K562 (cell line): ENCODE measurements around the gene SORCS2. TPM values are rescaled to one million over a fixed set of nuclear protein-coding genes. Genes with fewer than 3 reads are reported as not detected.

Experiments
- ATAC-seq: fragments of 200-7000 bp; cut with Tn5 transposase; 3 replicates; pipeline ENCODE4 v1.9.1; 2020; ENCODE audit warnings: moderate library complexity
- BruUV-seq: library from RNA; stranded (reverse); fragments of 400-500 nt; replicated peaks from 2 replicates; lab custom pipeline; 2021; lab: Mats Ljungman, UMichigan
- CTCF ChIA-PET: fragments of 300-600 bp; formaldehyde crosslinking; extraction: SDS; loops from one replicate; lab custom pipeline; 2021; ENCODE audit warnings: low intra/inter-chr PET ratio; lab: Yijun Ruan, JAX
- POLR2A ChIA-PET: fragments of 300-600, 350-650 bp; sonication (Branson Sonifier 250); formaldehyde crosslinking; extraction: SDS; loops from one replicate; lab custom pipeline; 2021; ENCODE audit warnings: antibody characterized with exemption, inconsistent platforms; lab: Yijun Ruan, JAX
- DNase-seq, 4 experiments: peaks; one replicate each; pipeline versions ENCODE4 v3.0.0 to v3.0.0-alpha.2; 2011 to 2018; ENCODE audit warnings: low spot score in 3 of 4, mixed read lengths in 3 of 4; ENCODE audit errors: extremely low read depth in 1 of 4
- FAIRE-seq: peaks from 2 replicates; lab custom pipeline; 2011; peaks lifted over from hg19 to GRCh38; lab: Jason Lieb, UNC
- H2AFZ ChIP-seq: 2 replicates; pipeline ENCODE4 v1.6.0; 2011; ENCODE audit warnings: low read depth, low read length, control low read depth, inconsistent platforms
- H3K27ac ChIP-seq: fragments of 200-600 bp; 3 replicates; pipeline ENCODE4 v1.8.0; 2011; ENCODE audit warnings: low read depth, mild to moderate bottlenecking, control low read depth, inconsistent platforms, low read length, moderate library complexity, mixed read lengths; ENCODE audit errors: extremely low read depth
- H3K27me3 ChIP-seq, 2 experiments: fragments of 300-600 bp in 1 of 2; 2 replicates in 1 of 2; 3 replicates in 1 of 2; pipeline versions ENCODE4 v1.6.0 to v1.8.0; 2011; ENCODE audit warnings: inconsistent platforms in 2 of 2, low read length in 2 of 2, mild to moderate bottlenecking in 1 of 2, mixed read lengths in 1 of 2, moderate library complexity in 1 of 2; ENCODE audit not compliant: control insufficient read depth in 2 of 2, insufficient read depth in 2 of 2
- H3K36me3 ChIP-seq: fragments of 300-600 bp; 3 replicates; pipeline ENCODE4 v1.8.0; 2011; ENCODE audit warnings: mild to moderate bottlenecking, low read length, inconsistent platforms; ENCODE audit not compliant: control insufficient read depth, insufficient read depth
- H3K4me1 ChIP-seq, 2 experiments: fragments of 200-600 bp in 1 of 2; replicated peaks in 1 of 2; 2 replicates in 1 of 2; 3 replicates in 1 of 2; pipeline versions ENCODE4 v1.5.1 to v1.8.0; 2011; ENCODE audit warnings: inconsistent platforms in 2 of 2, low read length in 2 of 2, mild to moderate bottlenecking in 1 of 2, mixed read lengths in 1 of 2, moderate library complexity in 1 of 2; ENCODE audit not compliant: control insufficient read depth in 2 of 2, insufficient read depth in 2 of 2
- H3K4me2 ChIP-seq: 2 replicates; pipeline ENCODE4 v1.6.1; 2011; ENCODE audit warnings: low read length, control low read depth, inconsistent platforms, mixed read lengths; ENCODE audit not compliant: insufficient read depth
- H3K4me3 ChIP-seq: fragments of 200-600 bp; sonication (generic), shearing (Covaris generic); 2 replicates; pipeline ENCODE4 v1.5.1; 2016; ENCODE audit warnings: control low read depth, inconsistent platforms
- H3K79me2 ChIP-seq: fragments of 200-600 bp; 3 replicates; pipeline ENCODE4 v1.8.0; 2011; ENCODE audit warnings: low read length, inconsistent platforms; ENCODE audit not compliant: control insufficient read depth, insufficient read depth
- H3K9ac ChIP-seq, 2 experiments: 2 replicates each; pipeline versions ENCODE4 v1.6.0 to v1.6.1; 2011; ENCODE audit warnings: low read depth in 2 of 2, low read length in 2 of 2, control low read depth in 1 of 2, inconsistent platforms in 1 of 2, mild to moderate bottlenecking in 1 of 2, mixed read lengths in 1 of 2; ENCODE audit not compliant: insufficient read depth in 1 of 2
- H3K9me1 ChIP-seq: one replicate; pipeline ENCODE4 v1.6.0; 2011; ENCODE audit warnings: inconsistent platforms, mild to moderate bottlenecking, low read length, moderate library complexity; ENCODE audit not compliant: control insufficient read depth, insufficient read depth
- H3K9me3 ChIP-seq: replicated peaks from 2 replicates; pipeline ENCODE4 v1.5.1; 2011; ENCODE audit warnings: low read depth, low read length, inconsistent platforms; ENCODE audit not compliant: control insufficient read depth, insufficient read depth
- H4K20me1 ChIP-seq: replicated peaks from 2 replicates; pipeline ENCODE4 v1.6.1; 2011; ENCODE audit warnings: low read length, inconsistent platforms, mixed read lengths; ENCODE audit not compliant: control insufficient read depth, insufficient read depth
- DIDO1 ChIP-seq: fragments of 450-650 bp; IDR thresholded peaks from 2 replicates; pipeline ENCODE4 v1.6.1; 2016; ENCODE audit warnings: low read depth, missing biosample characterization, missing genetic modification characterization
- ETV6 ChIP-seq, 3 experiments: fragments of 150-350 bp in 1 of 3; sonication (generic) in 1 of 3; formaldehyde crosslinking in 1 of 3; IDR thresholded peaks; 2 replicates each; pipeline versions ENCODE4 v1.6.1 to v1.8.0; 2014 to 2022; ENCODE audit warnings: borderline replicate concordance in 2 of 3, low read depth in 2 of 3, antibody characterized with exemption in 1 of 3, low read length in 1 of 3, mild to moderate bottlenecking in 1 of 3, missing genetic modification reagents in 1 of 3
- GATA2 ChIP-seq: sonication (generic); formaldehyde crosslinking; IDR thresholded peaks from 2 replicates; pipeline ENCODE4 v1.4.0; 2020; ENCODE audit warnings: mild to moderate bottlenecking, missing genetic modification reagents
- HDAC8 ChIP-seq: fragments of 450-650 bp; IDR thresholded peaks from 2 replicates; pipeline ENCODE4 v1.6.1; 2016; ENCODE audit warnings: mild to moderate bottlenecking, missing genetic modification characterization, moderate library complexity, missing compliant biosample characterization
- MIER1 ChIP-seq: fragments of 450-650 bp; IDR thresholded peaks from 2 replicates; pipeline ENCODE4 v1.6.1; 2016; ENCODE audit warnings: antibody characterized with exemption, mild to moderate bottlenecking, low read depth
- PHF21A ChIP-seq: fragments of 450-650 bp; IDR thresholded peaks from 2 replicates; pipeline ENCODE4 v1.6.1; 2017; ENCODE audit warnings: low read depth, borderline replicate concordance
- PHTF2 ChIP-seq: fragments of 250-450 bp; sonication (Bioruptor Pico); IDR thresholded peaks from 2 replicates; pipeline ENCODE4 v1.5.0; 2021; ENCODE audit warnings: mild to moderate bottlenecking
- SREBF2 ChIP-seq: sonication (generic); formaldehyde crosslinking; IDR thresholded peaks from 2 replicates; pipeline ENCODE4 v1.4.0; 2020; ENCODE audit warnings: mild to moderate bottlenecking, missing genetic modification reagents
- TEAD4 ChIP-seq, 2 experiments: sonication (generic) in 1 of 2; formaldehyde crosslinking in 1 of 2; IDR thresholded peaks; 2 replicates each; pipeline versions ENCODE4 v1.6.1 to v1.8.0; 2012 to 2022; ENCODE audit warnings: borderline replicate concordance in 1 of 2, inconsistent platforms in 1 of 2, low read length in 1 of 2, mild to moderate bottlenecking in 1 of 2, missing genetic modification reagents in 1 of 2
- YY1 ChIP-seq, 3 experiments: IDR thresholded peaks; 2 replicates each; pipeline ENCODE4 v1.6.1; 2011; ENCODE audit warnings: low read length in 2 of 3, mild to moderate bottlenecking in 2 of 3, moderate library complexity in 2 of 3, borderline replicate concordance in 1 of 3, control low read depth in 1 of 3, low read depth in 1 of 3; ENCODE audit not compliant: insufficient read depth in 3 of 3, insufficient replicate concordance in 2 of 3, control insufficient read depth in 1 of 3, insufficient read length in 1 of 3; ENCODE audit errors: extremely low read depth in 1 of 3
- ZC3H11A ChIP-seq: IDR thresholded peaks from 2 replicates; pipeline ENCODE4 v1.6.1; 2012; ENCODE audit warnings: low read depth, low read length, improper control_type of control experiment
- ZNF175 ChIP-seq: fragments of 200-800 bp; sonication (Bioruptor generic); IDR thresholded peaks from 2 replicates; pipeline ENCODE4 v1.6.1; 2016; ENCODE audit warnings: low read depth, mild to moderate bottlenecking, missing genetic modification characterization, missing compliant biosample characterization
- ZNF197 ChIP-seq: fragments of 200-800 bp; sonication (Bioruptor generic); IDR thresholded peaks from 2 replicates; pipeline ENCODE4 v1.6.1; 2016; ENCODE audit warnings: low read depth, missing genetic modification characterization, missing compliant biosample characterization
- ZNF766 ChIP-seq: fragments of 200-800 bp; sonication (Bioruptor generic); conservative IDR thresholded peaks from 2 replicates; pipeline ENCODE4 v1.6.1; 2016; ENCODE audit warnings: missing genetic modification characterization, missing compliant biosample characterization
- ZNF785 ChIP-seq: fragments of 250-450 bp; sonication (Bioruptor Pico); IDR thresholded peaks from 2 replicates; pipeline ENCODE4 v1.4.0; 2020; ENCODE audit warnings: mild to moderate bottlenecking
- ZNF79 ChIP-seq: fragments of 250-450 bp; sonication (Bioruptor Pico); IDR thresholded peaks from 2 replicates; pipeline ENCODE4 v1.4.0; 2020; ENCODE audit warnings: low read depth, mild to moderate bottlenecking, moderate library complexity
- ZZZ3 ChIP-seq: fragments of 450-650 bp; IDR thresholded peaks from 2 replicates; pipeline ENCODE4 v1.6.1; 2016; ENCODE audit warnings: antibody characterized with exemption, mild to moderate bottlenecking, moderate library complexity
- WGBS: fragments of 100-300 bp; shearing (Covaris generic); methylation state at CpG from one replicate; pipeline ENCODE4 v1.1.6; 2016; ENCODE audit warnings: low coverage, mixed read lengths; ENCODE audit not compliant: insufficient coverage; ENCODE audit errors: missing lambda C conversion rate; 5-methylcytosine and 5-hydroxymethylcytosine counted together
- in situ Hi-C: fragments of 300-500 bp; cut with MboI; formaldehyde crosslinking; loops from 4 replicates; pipeline ENCODE4 v1.15.0; 2018; ENCODE audit warnings: inconsistent platforms, mixed read lengths
- intact Hi-C: fragments of 100-400 bp; cut with micrococcal nuclease; formaldehyde crosslinking; loops from 2 replicates; pipeline ENCODE4 v1.14.2; 2022
- polyA plus RNA-seq, 8 experiments: library from polyadenylated mRNA; depleted of rRNA in 4 of 8; stranded (reverse) in 5 of 8; unstranded in 3 of 8; fragments of >200 nt; fragmentation: Nextera tagmentation in 2 of 8; fragmentation: Illumina TruSeq in 1 of 8; extraction: Ambion mirVana in 2 of 8; extraction: Trizol in 1 of 8; gene quantifications; 2 replicates each; pipeline versions ENCODE4 v1.2.1 to v1.2.3, GENCODE V29; 2011 to 2014; ENCODE audit warnings: inconsistent platforms in 1 of 8, missing spikeins in 1 of 8
- total RNA-seq, 7 experiments: library from RNA; depleted of rRNA in 6 of 7; stranded (reverse); fragments of >200 nt in 6 of 7; fragmentation: Illumina TruSeq in 2 of 7; extraction: Trizol in 2 of 7; gene quantifications; 2 replicates each; pipeline versions ENCODE4 v1.2.1 to v1.2.3, GENCODE V29; 2011 to 2021; ENCODE audit warnings: low replicate concordance in 1 of 7
- TF ChIP-seq, protein P1 (sequence below): fragments of 250-450 bp; sonication (Bioruptor Pico); IDR thresholded peaks from 2 replicates; pipeline ENCODE4 v1.5.0; 2021
- TF ChIP-seq, protein P2 (sequence below): sonication (generic); formaldehyde crosslinking; IDR thresholded peaks from 2 replicates; pipeline ENCODE4 v1.9.0; 2022; ENCODE audit warnings: mild to moderate bottlenecking, missing genetic modification reagents
- TF ChIP-seq, protein P3 (sequence below): sonication (generic); formaldehyde crosslinking; IDR thresholded peaks from 2 replicates; pipeline ENCODE4 v1.8.0; 2022; ENCODE audit warnings: mild to moderate bottlenecking, missing genetic modification reagents

The SORCS2 gene
- total and polyA plus RNA-seq, 9 of the 15 experiments (the other 6 are each of a cell fraction or from before 2014, with no cell fraction given), result not detected

DNA sequence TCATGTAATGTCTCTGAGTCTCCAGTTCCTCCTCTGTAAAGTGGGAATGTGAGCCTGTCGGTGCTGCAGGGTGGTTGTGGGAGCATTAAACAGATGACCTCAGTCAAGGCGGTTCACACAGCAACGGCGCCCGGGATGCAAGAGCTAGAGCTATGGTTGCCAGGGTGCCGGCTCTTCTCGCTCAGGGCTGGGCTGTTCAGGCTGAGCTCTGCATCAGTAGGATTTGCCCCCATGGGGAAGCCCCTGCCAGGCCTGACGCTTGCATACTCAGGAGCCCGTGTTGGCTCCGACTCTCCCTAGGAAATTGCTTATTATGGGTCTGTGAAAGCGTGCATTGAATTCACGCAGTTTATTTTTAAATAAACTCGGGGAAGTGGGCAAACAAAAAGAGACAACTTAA is 175.1 kb downstream of the SORCS2 start:
- peaks cover 14 to 43% of the 10 kb centered on the region in 2 experiments; a peak in 4 of 5 replicates for H3K27me3 ChIP-seq
- in situ Hi-C loops, result no loop called here

More for the DNA sequence above, 175.1 kb downstream of the SORCS2 start:
- ATAC-seq (no peak), DNase-seq (no peak), FAIRE-seq (no peak)
- intact Hi-C loops, result no loop called here
- Histone ChIP-seq H2AFZ (no peak overlapping the region), H3K9me3 (no peaks in the 10 kb centered on the region; the same call in 1 of the 2 replicates), H3K27ac (no peak overlapping the region), H4K20me1 (peaks cover 6% of the 10 kb centered on the region), H3K9me1 (no peaks in the 10 kb centered on the region), H3K4me2 (no peak overlapping the region), H3K36me3 (no peaks in the 10 kb centered on the region), H3K79me2 (no peaks in the 10 kb centered on the region), H3K4me3 (no peak overlapping the region), H3K9ac (no peak overlapping the region), H3K4me1 (no peaks in the 10 kb centered on the region)
- POLR2A ChIA-PET, result interaction anchor here (0.6 to 0.8 kb wide), 2 partner anchors 229 to 1144 kb away, joined by 3 read pairs; no protein-coding TSS in a partner anchor
- CTCF ChIA-PET, result no interaction called here
- TF ChIP-seq ZNF197, result no peak
- TF ChIP-seq YY1 (IDR thresholded peaks at IDR 0.05; ENCODE audit: borderline replicate concordance in 1 of 3, control insufficient read depth in 1 of 3, extremely low read depth in 1 of 3, insufficient read depth in 3 of 3, insufficient read length in 1 of 3, insufficient replicate concordance in 2 of 3, low read depth in 1 of 3, low read length in 2 of 3), result no peak
- TF ChIP-seq PHF21A, result no peak
- no peak for TF ChIP-seq ZC3H11A
- TF ChIP-seq DIDO1 (tag), result no peak
- TF ChIP-seq ZNF175 (CRISPR knock-in tag), result no peak
- TF ChIP-seq TEAD4 (IDR thresholded peaks at IDR 0.05; ENCODE audit: low read length), result no peak
- TF ChIP-seq TEAD4 (CRISPR knock-in tag; IDR thresholded peaks at IDR 0.05; ENCODE audit: borderline replicate concordance), result no peak
- no peak for TF ChIP-seq ZZZ3
- no peak for TF ChIP-seq MIER1
- TF ChIP-seq, protein P1, sequence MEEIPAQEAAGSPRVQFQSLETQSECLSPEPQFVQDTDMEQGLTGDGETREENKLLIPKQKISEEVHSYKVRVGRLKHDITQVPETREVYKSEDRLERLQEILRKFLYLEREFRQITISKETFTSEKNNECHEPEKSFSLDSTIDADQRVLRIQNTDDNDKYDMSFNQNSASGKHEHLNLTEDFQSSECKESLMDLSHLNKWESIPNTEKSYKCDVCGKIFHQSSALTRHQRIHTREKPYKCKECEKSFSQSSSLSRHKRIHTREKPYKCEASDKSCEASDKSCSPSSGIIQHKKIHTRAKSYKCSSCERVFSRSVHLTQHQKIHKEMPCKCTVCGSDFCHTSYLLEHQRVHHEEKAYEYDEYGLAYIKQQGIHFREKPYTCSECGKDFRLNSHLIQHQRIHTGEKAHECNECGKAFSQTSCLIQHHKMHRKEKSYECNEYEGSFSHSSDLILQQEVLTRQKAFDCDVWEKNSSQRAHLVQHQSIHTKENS (CRISPR knock-in tag), result no peak
- TF ChIP-seq HDAC8 (tag), result no peak
- no peak for TF ChIP-seq ETV6 (IDR thresholded peaks at IDR 0.05; ENCODE audit: borderline replicate concordance in 1 of 2, low read depth in 2 of 2, low read length in 1 of 2)
- TF ChIP-seq ETV6 (CRISPR knock-in tag; IDR thresholded peaks at IDR 0.05; ENCODE audit: borderline replicate concordance), result no peak
- no peak for TF ChIP-seq ZNF766 (CRISPR knock-in tag)
- TF ChIP-seq, protein P2, sequence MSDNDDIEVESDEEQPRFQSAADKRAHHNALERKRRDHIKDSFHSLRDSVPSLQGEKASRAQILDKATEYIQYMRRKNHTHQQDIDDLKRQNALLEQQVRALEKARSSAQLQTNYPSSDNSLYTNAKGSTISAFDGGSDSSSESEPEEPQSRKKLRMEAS (CRISPR knock-in tag), result no peak
- TF ChIP-seq ZNF785 (CRISPR knock-in tag), result no peak
- TF ChIP-seq SREBF2, result no peak
- TF ChIP-seq PHTF2 (CRISPR knock-in tag), result no peak
- TF ChIP-seq ZNF79 (CRISPR knock-in tag), result no peak
- TF ChIP-seq, protein P3, sequence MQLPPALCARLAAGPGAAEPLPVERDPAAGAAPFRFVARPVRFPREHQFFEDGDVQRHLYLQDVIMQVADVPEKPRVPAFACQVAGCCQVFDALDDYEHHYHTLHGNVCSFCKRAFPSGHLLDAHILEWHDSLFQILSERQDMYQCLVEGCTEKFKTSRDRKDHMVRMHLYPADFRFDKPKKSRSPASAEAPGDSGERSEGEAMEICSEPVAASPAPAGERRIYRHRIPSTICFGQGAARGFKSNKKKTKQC, result no peak
- no peak for TF ChIP-seq GATA2 (CRISPR knock-in tag)
- whole genome bisulfite sequencing, result 0% methylated on average over 13 of the region's 13 CpGs
- BruUV-seq, result no TSS peak
